Measurements from ENCODE around the gene NPTN.

The NPTN gene

DNA sequence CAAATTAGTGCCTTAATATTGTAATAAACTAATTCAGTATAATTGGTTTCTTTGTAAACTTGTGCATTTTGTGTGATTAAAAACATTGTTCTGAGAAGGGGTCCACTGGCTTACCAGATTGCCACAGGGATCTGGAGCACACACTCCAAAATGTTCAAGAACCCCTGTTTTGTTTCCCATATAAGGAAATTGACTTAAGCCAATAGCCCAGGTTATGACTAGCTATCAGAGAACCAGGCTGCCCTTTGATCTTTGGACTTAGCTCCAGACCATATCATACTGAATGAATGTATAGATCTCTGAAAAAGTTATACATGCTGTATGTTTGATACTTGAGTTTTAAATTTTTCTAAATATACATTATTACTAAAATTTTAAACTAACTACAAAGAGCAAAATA lies 91.7 kb downstream of the NPTN start:
- Mint-ChIP-seq H3K36me3 (peaks cover 5% of the 10 kb centered on the region), H3K9me3 (ENCODE audit: low read depth) (no peaks in the 10 kb centered on the region), H3K27ac (no peak overlapping the region), H3K4me1 (ENCODE audit: low read depth) (no peaks in the 10 kb centered on the region), H3K27me3 (no peaks in the 10 kb centered on the region), H3K4me3 (no peak overlapping the region)

DNA sequence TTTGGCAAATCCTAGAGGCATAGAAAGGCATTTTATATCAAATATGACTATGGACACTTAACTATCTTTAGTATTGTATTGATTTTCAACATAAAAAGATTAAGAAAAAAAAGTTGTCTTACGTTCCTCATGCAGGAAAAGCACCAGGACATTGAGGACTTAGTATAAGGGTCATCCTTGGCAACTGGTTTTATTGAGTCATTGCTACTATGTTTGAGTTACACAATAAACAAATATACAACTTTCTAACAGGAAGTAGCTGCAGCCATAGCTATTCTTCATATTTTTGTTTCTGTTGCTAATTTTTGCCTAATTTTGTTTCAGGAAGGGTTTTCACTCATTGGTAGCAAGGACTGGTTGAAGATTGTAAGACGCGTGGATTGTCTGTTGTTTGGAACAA lies 93.0 kb downstream of the NPTN start:
- H3K4me1 Mint-ChIP-seq (ENCODE audit: low read depth) = no peaks in the 10 kb centered on the region
- no peaks in the 10 kb centered on the region for H3K9me3 Mint-ChIP-seq (ENCODE audit: low read depth)
- H3K27ac Mint-ChIP-seq = no peak overlapping the region
- H3K4me3 Mint-ChIP-seq = no peak overlapping the region
- H3K27me3 Mint-ChIP-seq = no peaks in the 10 kb centered on the region
- H3K36me3 Mint-ChIP-seq = peaks cover 2% of the 10 kb centered on the region

- Mint-ChIP-seq H3K36me3 (no peaks in the 10 kb centered on the region), H3K9me3 (ENCODE audit: low read depth) (no peaks in the 10 kb centered on the region), H3K27me3 (no peaks in the 10 kb centered on the region), H3K27ac (no peak overlapping the region), H3K4me3 (no peak overlapping the region), H3K4me1 (ENCODE audit: low read depth) (no peaks in the 10 kb centered on the region)
Observed at GRCh38 chr15:73539212-73540128, 93.7 kb downstream of the NPTN start.

DNA sequence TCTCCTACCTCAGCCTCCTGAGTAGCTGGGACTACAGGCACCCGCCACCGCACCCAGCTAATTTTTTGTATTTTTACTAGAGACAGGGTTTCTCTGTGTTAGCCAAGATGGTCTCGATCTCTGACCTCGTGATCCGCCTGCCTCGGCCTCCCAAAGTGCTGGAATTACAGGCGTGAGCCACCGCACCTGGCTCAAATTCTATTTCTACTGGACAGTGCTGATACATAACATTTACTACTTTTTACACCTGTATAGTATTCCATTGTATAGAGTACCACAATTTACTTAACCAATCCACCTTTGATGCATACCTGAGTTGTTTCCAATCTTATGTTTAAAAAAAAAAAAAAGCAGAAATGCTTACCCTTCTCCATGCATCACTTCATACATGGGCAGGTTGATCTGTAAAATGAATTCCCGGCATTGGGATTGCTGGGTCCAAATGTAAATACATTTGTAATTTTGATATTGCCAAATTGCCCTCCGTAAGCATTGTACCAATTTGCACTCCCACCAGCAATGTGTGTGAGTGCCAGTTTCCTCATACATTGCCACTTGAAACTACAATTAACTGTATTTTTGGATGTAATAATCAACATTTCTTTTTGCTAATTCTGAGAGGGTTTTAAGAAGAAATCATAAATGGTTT lies 94.5 kb downstream of the NPTN start:
- H3K27me3 Mint-ChIP-seq = no peaks in the 10 kb centered on the region
- no peaks in the 10 kb centered on the region for H3K36me3 Mint-ChIP-seq
- H3K4me1 Mint-ChIP-seq (ENCODE audit: low read depth) = no peaks in the 10 kb centered on the region
- H3K9me3 Mint-ChIP-seq (ENCODE audit: low read depth) = no peaks in the 10 kb centered on the region
- no peak overlapping the region for H3K27ac Mint-ChIP-seq
- H3K4me3 Mint-ChIP-seq = no peak overlapping the region

DNA sequence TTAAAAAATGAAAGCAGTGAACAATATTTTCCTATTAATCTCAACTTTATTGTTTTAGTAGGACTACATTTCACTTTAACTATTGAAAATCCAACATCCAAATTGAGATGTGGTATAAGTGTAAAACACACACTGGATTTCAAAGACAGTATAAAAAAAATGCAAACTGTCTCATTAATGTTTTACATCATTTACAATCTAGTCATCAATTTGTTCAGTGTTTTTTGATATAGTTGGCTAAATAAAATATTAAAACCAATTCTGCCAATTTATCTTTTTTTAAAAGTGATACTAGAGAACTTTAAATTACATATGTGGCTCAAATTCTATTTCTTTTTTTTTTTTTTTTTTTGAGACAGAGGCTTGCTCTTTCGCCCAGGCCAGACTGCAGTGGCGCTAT lies 95.1 kb downstream of the NPTN start:
- Mint-ChIP-seq H3K27ac (no peak overlapping the region), H3K27me3 (no peaks in the 10 kb centered on the region), H3K9me3 (ENCODE audit: low read depth) (no peaks in the 10 kb centered on the region), H3K36me3 (no peaks in the 10 kb centered on the region), H3K4me3 (no peak overlapping the region), H3K4me1 (ENCODE audit: low read depth) (no peaks in the 10 kb centered on the region)

DNA sequence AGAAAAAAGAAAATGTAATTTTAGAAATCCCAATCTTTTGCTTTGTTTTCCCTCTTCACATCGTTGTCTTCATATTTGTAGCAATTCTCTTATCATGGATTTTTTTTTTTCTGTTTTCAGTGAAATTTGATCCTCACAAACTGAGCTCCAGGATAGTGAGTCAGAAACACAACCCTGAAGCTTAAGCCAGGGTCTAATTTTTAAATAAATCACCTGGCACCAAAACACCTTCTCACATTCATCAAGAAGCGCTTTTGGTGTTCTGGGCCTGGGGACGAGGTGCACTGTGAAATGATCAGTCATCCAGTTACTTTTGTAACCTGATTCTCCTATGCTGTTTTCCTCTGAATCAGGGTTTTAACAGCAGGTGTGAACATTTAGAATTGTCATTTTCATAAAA lies 102.5 kb downstream of the NPTN start:
- Mint-ChIP-seq H3K9me3 (ENCODE audit: low read depth) (no peaks in the 10 kb centered on the region), H3K27me3 (peaks cover 2% of the 10 kb centered on the region), H3K4me3 (no peak overlapping the region), H3K36me3 (peaks cover 6% of the 10 kb centered on the region), H3K4me1 (ENCODE audit: low read depth) (no peaks in the 10 kb centered on the region), H3K27ac (no peak overlapping the region)

DNA sequence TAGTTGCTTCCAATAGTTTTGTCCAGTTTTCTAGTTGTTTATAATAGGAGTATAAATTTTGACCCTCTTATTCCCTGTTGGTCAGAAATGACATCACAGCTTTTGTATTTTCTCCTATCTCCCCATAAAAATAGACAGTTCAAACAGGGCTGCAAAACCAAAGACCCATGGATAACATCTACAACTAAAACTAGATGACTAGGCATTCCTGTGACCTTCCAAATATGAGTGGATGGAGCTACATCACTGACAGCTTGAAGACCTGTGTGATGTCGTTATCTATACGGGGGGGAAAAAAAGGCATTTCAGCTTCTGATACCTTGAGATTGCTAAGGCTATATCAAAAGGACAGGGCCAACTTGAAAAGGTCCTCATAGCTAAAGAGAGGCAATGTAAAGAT lies 105.6 kb downstream of the NPTN start:
- Mint-ChIP-seq H3K4me1 (ENCODE audit: low read depth) (no peaks in the 10 kb centered on the region), H3K36me3 (peaks cover 6% of the 10 kb centered on the region), H3K4me3 (no peak overlapping the region), H3K27me3 (peaks cover 2% of the 10 kb centered on the region), H3K27ac (no peak overlapping the region), H3K9me3 (ENCODE audit: low read depth) (no peaks in the 10 kb centered on the region)

GRCh38 chr15:73524919-73525318 lies 108.3 kb downstream of the NPTN start:
- peaks cover 2% of the 10 kb centered on the region for H3K27me3 Mint-ChIP-seq
- H3K27ac Mint-ChIP-seq = no peak overlapping the region
- no peak overlapping the region for H3K4me3 Mint-ChIP-seq
- no peaks in the 10 kb centered on the region for H3K9me3 Mint-ChIP-seq (ENCODE audit: low read depth)
- peaks cover 2% of the 10 kb centered on the region for H3K4me1 Mint-ChIP-seq (ENCODE audit: low read depth)
- H3K36me3 Mint-ChIP-seq = peaks cover 3% of the 10 kb centered on the region

- Mint-ChIP-seq H3K4me3 (no peak overlapping the region), H3K4me1 (ENCODE audit: low read depth) (peaks cover 2% of the 10 kb centered on the region), H3K9me3 (ENCODE audit: low read depth) (no peaks in the 10 kb centered on the region), H3K27ac (no peak overlapping the region), H3K27me3 (no peaks in the 10 kb centered on the region), H3K36me3 (peaks cover 6% of the 10 kb centered on the region)
Observed at GRCh38 chr15:73522011-73522410, 111.2 kb downstream of the NPTN start.

DNA sequence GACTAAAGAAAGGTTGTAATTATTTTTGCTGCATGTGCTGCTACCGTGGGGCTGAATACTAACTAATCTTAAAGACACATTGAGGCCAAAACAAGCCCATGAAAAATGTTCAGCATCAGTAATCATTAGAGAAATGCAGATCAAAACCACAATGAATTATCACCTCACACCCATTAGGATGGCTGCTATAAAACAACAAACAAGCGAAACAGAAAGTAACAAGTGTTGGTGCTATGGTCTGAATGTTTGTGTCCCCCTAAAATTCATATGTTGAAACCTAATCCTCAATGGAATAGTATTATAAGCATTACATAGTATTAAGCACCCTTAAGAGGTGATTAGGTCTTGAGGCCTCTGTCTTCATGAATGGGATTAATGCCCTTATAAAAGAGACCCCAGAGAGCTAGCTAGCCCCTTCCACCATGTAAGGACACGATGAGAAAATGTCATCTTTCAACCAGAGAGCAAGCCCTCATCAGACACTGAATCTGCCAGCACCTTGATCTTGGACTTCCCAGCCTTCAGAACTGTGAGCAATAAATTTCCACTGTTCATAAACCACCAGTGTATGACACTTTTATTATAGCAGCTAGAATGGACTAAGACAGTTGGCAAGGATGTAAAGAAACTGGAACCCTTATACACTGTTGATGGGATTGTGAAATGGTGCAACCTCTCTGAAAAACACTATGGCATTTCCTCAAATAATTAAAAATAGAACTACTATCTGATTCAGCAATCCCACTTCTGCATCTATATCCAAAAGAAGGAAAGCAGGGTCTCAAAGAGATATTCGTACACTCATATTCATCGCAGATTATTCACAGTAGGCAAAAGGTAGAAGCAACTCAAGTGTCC lies 114.1 kb downstream of the NPTN start:
- H3K9me3 Mint-ChIP-seq (ENCODE audit: low read depth) = no peaks in the 10 kb centered on the region
- H3K4me3 Mint-ChIP-seq = no peak overlapping the region
- peaks cover 6% of the 10 kb centered on the region for H3K36me3 Mint-ChIP-seq
- H3K4me1 Mint-ChIP-seq (ENCODE audit: low read depth) = peaks cover 3% of the 10 kb centered on the region
- no peaks in the 10 kb centered on the region for H3K27me3 Mint-ChIP-seq
- H3K27ac Mint-ChIP-seq = no peak overlapping the region

GRCh38 chr15:73518180-73518862 lies 114.9 kb downstream of the NPTN start:
- H3K27ac Mint-ChIP-seq = no peak overlapping the region
- H3K36me3 Mint-ChIP-seq = peaks cover 6% of the 10 kb centered on the region
- H3K4me3 Mint-ChIP-seq = no peak overlapping the region
- no peaks in the 10 kb centered on the region for H3K9me3 Mint-ChIP-seq (ENCODE audit: low read depth)
- peaks cover 3% of the 10 kb centered on the region for H3K4me1 Mint-ChIP-seq (ENCODE audit: low read depth)
- no peaks in the 10 kb centered on the region for H3K27me3 Mint-ChIP-seq

GRCh38 chr15:73517566-73517965 lies 115.6 kb downstream of the NPTN start:
- no peak overlapping the region for H3K4me3 Mint-ChIP-seq

GRCh38 chr15:73515527-73515926 lies 117.7 kb downstream of the NPTN start:
- H3K4me3 Mint-ChIP-seq = no peak overlapping the region
- no peak overlapping the region for H3K27ac Mint-ChIP-seq
- H3K27me3 Mint-ChIP-seq = no peaks in the 10 kb centered on the region
- H3K9me3 Mint-ChIP-seq (ENCODE audit: low read depth) = no peaks in the 10 kb centered on the region
- peaks cover 6% of the 10 kb centered on the region for H3K36me3 Mint-ChIP-seq
- peaks cover 2% of the 10 kb centered on the region for H3K4me1 Mint-ChIP-seq (ENCODE audit: low read depth)

More at GRCh38 chr15:73517566-73517965, 115.6 kb downstream of the NPTN start:
- H3K27ac Mint-ChIP-seq = no peak overlapping the region
- H3K27me3 Mint-ChIP-seq = no peaks in the 10 kb centered on the region
- peaks cover 3% of the 10 kb centered on the region for H3K4me1 Mint-ChIP-seq (ENCODE audit: low read depth)
- peaks cover 6% of the 10 kb centered on the region for H3K36me3 Mint-ChIP-seq
- no peaks in the 10 kb centered on the region for H3K9me3 Mint-ChIP-seq (ENCODE audit: low read depth)
